NB4 (cell line): ENCODE results near the gene ARL16.

Experiments used
- MYC ChIP-seq: IDR thresholded peaks from 2 replicates; pipeline ENCODE4 v1.6.1; 2011; ENCODE audit warnings: low read depth, low read length
- POLR2A ChIP-seq: IDR thresholded peaks from 2 replicates; pipeline ENCODE4 v1.6.1; 2011; ENCODE audit warnings: mild to moderate bottlenecking; ENCODE audit not compliant: insufficient read length; ENCODE audit errors: extremely low read depth
- TF ChIP-seq, protein P1 (sequence below): IDR thresholded peaks from one replicate; pipeline ENCODE4 v1.5.1; 2012; ENCODE audit warnings: low read depth, low read length
- TF ChIP-seq, protein P2 (sequence below): IDR thresholded peaks from 2 replicates; pipeline ENCODE4 v1.6.1; 2011; ENCODE audit warnings: low read depth, low read length

DNA sequence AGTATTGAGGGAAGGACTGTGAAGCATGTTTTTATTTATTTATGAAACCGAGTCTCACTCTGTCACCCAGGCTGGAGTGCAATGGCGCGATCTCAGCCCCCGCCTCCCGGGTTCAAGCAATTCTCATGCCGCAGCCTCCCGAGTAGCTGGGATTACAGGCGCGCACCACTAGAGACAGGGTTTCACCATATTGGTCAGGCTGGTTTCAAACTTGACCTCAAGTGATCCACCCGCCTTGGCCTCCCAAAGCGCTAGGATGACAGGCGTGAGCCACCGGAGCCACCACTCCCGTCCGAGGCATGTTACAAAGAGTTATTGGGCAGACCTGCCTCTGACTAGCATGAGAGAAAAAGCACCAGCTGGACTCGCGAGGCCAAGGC, 22.6 kb upstream of the ARL16 start:
- TF ChIP-seq, protein P1, sequence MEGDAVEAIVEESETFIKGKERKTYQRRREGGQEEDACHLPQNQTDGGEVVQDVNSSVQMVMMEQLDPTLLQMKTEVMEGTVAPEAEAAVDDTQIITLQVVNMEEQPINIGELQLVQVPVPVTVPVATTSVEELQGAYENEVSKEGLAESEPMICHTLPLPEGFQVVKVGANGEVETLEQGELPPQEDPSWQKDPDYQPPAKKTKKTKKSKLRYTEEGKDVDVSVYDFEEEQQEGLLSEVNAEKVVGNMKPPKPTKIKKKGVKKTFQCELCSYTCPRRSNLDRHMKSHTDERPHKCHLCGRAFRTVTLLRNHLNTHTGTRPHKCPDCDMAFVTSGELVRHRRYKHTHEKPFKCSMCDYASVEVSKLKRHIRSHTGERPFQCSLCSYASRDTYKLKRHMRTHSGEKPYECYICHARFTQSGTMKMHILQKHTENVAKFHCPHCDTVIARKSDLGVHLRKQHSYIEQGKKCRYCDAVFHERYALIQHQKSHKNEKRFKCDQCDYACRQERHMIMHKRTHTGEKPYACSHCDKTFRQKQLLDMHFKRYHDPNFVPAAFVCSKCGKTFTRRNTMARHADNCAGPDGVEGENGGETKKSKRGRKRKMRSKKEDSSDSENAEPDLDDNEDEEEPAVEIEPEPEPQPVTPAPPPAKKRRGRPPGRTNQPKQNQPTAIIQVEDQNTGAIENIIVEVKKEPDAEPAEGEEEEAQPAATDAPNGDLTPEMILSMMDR = no peak
- TF ChIP-seq POLR2A = no peak
- no peak for TF ChIP-seq MYC
- TF ChIP-seq, protein P2, sequence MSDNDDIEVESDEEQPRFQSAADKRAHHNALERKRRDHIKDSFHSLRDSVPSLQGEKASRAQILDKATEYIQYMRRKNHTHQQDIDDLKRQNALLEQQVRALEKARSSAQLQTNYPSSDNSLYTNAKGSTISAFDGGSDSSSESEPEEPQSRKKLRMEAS = no peak
